Fibroblast of pulmonary artery (primary cell): ENCODE data around the gene BCL2L14.

Experiments
- DNase-seq: peaks from one replicate; pipeline ENCODE4 v3.0.0-alpha.2; 2010; ENCODE audit warnings: low read depth
- H3K4me3 ChIP-seq: replicated peaks from 2 replicates; pipeline ENCODE4 v1.5.1; 2011; ENCODE audit warnings: low read depth, mild to moderate bottlenecking, control low read depth, low read length, moderate library complexity
- CTCF ChIP-seq: IDR thresholded peaks from 2 replicates; pipeline ENCODE4 v1.5.1; 2011; ENCODE audit warnings: mild to moderate bottlenecking, control low read depth, low read length, inconsistent platforms; ENCODE audit errors: missing control alignments

Gene BCL2L14

GRCh38 chr12:12051668-12052067 lies 19.1 kb upstream of the BCL2L14 start:
- no peak for TF ChIP-seq CTCF
- DNase-seq: no peak
- no peak overlapping the region for H3K4me3 ChIP-seq

- DNase-seq: no peak
- H3K4me3 ChIP-seq: no peak overlapping the region
- no peak for TF ChIP-seq CTCF
These were observed 15.7 kb upstream of the BCL2L14 start for GRCh38 chr12:12054993-12055392.

GRCh38 chr12:12056951-12057350 lies 13.8 kb upstream of the BCL2L14 start:
- DNase-seq: no peak
- H3K4me3 ChIP-seq: no peak overlapping the region
- TF ChIP-seq CTCF: no peak

GRCh38 chr12:12064596-12064995 lies 6.1 kb upstream of the BCL2L14 start:
- TF ChIP-seq CTCF: no peak
- no peak overlapping the region for H3K4me3 ChIP-seq
- no peak for DNase-seq

GRCh38 chr12:12068751-12069150 lies 2.0 kb upstream of the BCL2L14 start:
- TF ChIP-seq CTCF: no peak
- no peak overlapping the region for H3K4me3 ChIP-seq
- DNase-seq: no peak

GRCh38 chr12:12069821-12070548 lies 754 bp upstream of the BCL2L14 start:
- no peak for TF ChIP-seq CTCF
- no peak for DNase-seq
- no peak overlapping the region for H3K4me3 ChIP-seq
